K562 (cell line): Measurements from ENCODE around the gene RBM25. TPM values are rescaled to one million over a fixed set of nuclear protein-coding genes. Genes with fewer than 3 reads are reported as not detected.

Experiments used
- ATAC-seq: fragments of 200-7000 bp; cut with Tn5 transposase; 3 replicates; pipeline ENCODE4 v1.9.1; 2020; ENCODE audit warnings: moderate library complexity
- BruUV-seq: library from RNA; stranded (reverse); fragments of 400-500 nt; replicated peaks from 2 replicates; lab custom pipeline; 2021; lab: Mats Ljungman, UMichigan
- CTCF ChIA-PET: fragments of 300-600 bp; formaldehyde crosslinking; extraction: SDS; loops from one replicate; lab custom pipeline; 2021; ENCODE audit warnings: low intra/inter-chr PET ratio; lab: Yijun Ruan, JAX
- POLR2A ChIA-PET: fragments of 300-600, 350-650 bp; sonication (Branson Sonifier 250); formaldehyde crosslinking; extraction: SDS; loops from one replicate; lab custom pipeline; 2021; ENCODE audit warnings: antibody characterized with exemption, inconsistent platforms; lab: Yijun Ruan, JAX
- DNase-seq, 4 experiments: peaks; one replicate each; pipeline versions ENCODE4 v3.0.0 to v3.0.0-alpha.2; 2011 to 2018; ENCODE audit warnings: low spot score in 3 of 4, mixed read lengths in 3 of 4; ENCODE audit errors: extremely low read depth in 1 of 4
- FAIRE-seq: peaks from 2 replicates; lab custom pipeline; 2011; peaks lifted over from hg19 to GRCh38; lab: Jason Lieb, UNC
- H2AFZ ChIP-seq: 2 replicates; pipeline ENCODE4 v1.6.0; 2011; ENCODE audit warnings: low read depth, low read length, control low read depth, inconsistent platforms
- H3K27ac ChIP-seq: fragments of 200-600 bp; 3 replicates; pipeline ENCODE4 v1.8.0; 2011; ENCODE audit warnings: low read depth, mild to moderate bottlenecking, control low read depth, inconsistent platforms, low read length, moderate library complexity, mixed read lengths; ENCODE audit errors: extremely low read depth
- H3K27me3 ChIP-seq, 2 experiments: fragments of 300-600 bp in 1 of 2; 2 replicates in 1 of 2; 3 replicates in 1 of 2; pipeline versions ENCODE4 v1.6.0 to v1.8.0; 2011; ENCODE audit warnings: inconsistent platforms in 2 of 2, low read length in 2 of 2, mild to moderate bottlenecking in 1 of 2, mixed read lengths in 1 of 2, moderate library complexity in 1 of 2; ENCODE audit not compliant: control insufficient read depth in 2 of 2, insufficient read depth in 2 of 2
- H3K36me3 ChIP-seq: fragments of 300-600 bp; 3 replicates; pipeline ENCODE4 v1.8.0; 2011; ENCODE audit warnings: mild to moderate bottlenecking, low read length, inconsistent platforms; ENCODE audit not compliant: control insufficient read depth, insufficient read depth
- H3K4me1 ChIP-seq, 2 experiments: fragments of 200-600 bp in 1 of 2; replicated peaks in 1 of 2; 2 replicates in 1 of 2; 3 replicates in 1 of 2; pipeline versions ENCODE4 v1.5.1 to v1.8.0; 2011; ENCODE audit warnings: inconsistent platforms in 2 of 2, low read length in 2 of 2, mild to moderate bottlenecking in 1 of 2, mixed read lengths in 1 of 2, moderate library complexity in 1 of 2; ENCODE audit not compliant: control insufficient read depth in 2 of 2, insufficient read depth in 2 of 2
- H3K4me2 ChIP-seq: 2 replicates; pipeline ENCODE4 v1.6.1; 2011; ENCODE audit warnings: low read length, control low read depth, inconsistent platforms, mixed read lengths; ENCODE audit not compliant: insufficient read depth
- H3K4me3 ChIP-seq: fragments of 200-600 bp; sonication (generic), shearing (Covaris generic); 2 replicates; pipeline ENCODE4 v1.5.1; 2016; ENCODE audit warnings: control low read depth, inconsistent platforms
- H3K79me2 ChIP-seq: fragments of 200-600 bp; 3 replicates; pipeline ENCODE4 v1.8.0; 2011; ENCODE audit warnings: low read length, inconsistent platforms; ENCODE audit not compliant: control insufficient read depth, insufficient read depth
- H3K9ac ChIP-seq, 2 experiments: 2 replicates each; pipeline versions ENCODE4 v1.6.0 to v1.6.1; 2011; ENCODE audit warnings: low read depth in 2 of 2, low read length in 2 of 2, control low read depth in 1 of 2, inconsistent platforms in 1 of 2, mild to moderate bottlenecking in 1 of 2, mixed read lengths in 1 of 2; ENCODE audit not compliant: insufficient read depth in 1 of 2
- H3K9me1 ChIP-seq: one replicate; pipeline ENCODE4 v1.6.0; 2011; ENCODE audit warnings: inconsistent platforms, mild to moderate bottlenecking, low read length, moderate library complexity; ENCODE audit not compliant: control insufficient read depth, insufficient read depth
- H3K9me3 ChIP-seq: replicated peaks from 2 replicates; pipeline ENCODE4 v1.5.1; 2011; ENCODE audit warnings: low read depth, low read length, inconsistent platforms; ENCODE audit not compliant: control insufficient read depth, insufficient read depth
- H4K20me1 ChIP-seq: replicated peaks from 2 replicates; pipeline ENCODE4 v1.6.1; 2011; ENCODE audit warnings: low read length, inconsistent platforms, mixed read lengths; ENCODE audit not compliant: control insufficient read depth, insufficient read depth
- ETV5 ChIP-seq: sonication (generic); formaldehyde crosslinking; IDR thresholded peaks from 2 replicates; pipeline ENCODE4 v1.4.0; 2020; ENCODE audit warnings: low read depth, mild to moderate bottlenecking, missing genetic modification reagents
- FOXK2 ChIP-seq, 2 experiments: fragments of 450-650 bp; IDR thresholded peaks in 1 of 2; conservative IDR thresholded peaks in 1 of 2; 2 replicates each; pipeline ENCODE4 v1.6.1; 2016; ENCODE audit warnings: low read depth in 2 of 2, mild to moderate bottlenecking in 1 of 2
- KLF6 ChIP-seq: fragments of 250-450 bp; sonication (Bioruptor Pico); IDR thresholded peaks from 2 replicates; pipeline ENCODE4 v1.4.0; 2020; ENCODE audit warnings: mild to moderate bottlenecking, moderate library complexity, borderline replicate concordance
- NEUROD1 ChIP-seq: fragments of 150-350 bp; IDR thresholded peaks from 2 replicates; pipeline ENCODE4 v1.6.1; 2014; ENCODE audit warnings: borderline replicate concordance, low read length, low read depth; ENCODE audit not compliant: partially characterized antibody
- PHF20 ChIP-seq: fragments of 450-650 bp; IDR thresholded peaks from 2 replicates; pipeline ENCODE4 v1.6.1; 2018; ENCODE audit not compliant: partially characterized antibody
- SP1 ChIP-seq: sonication (generic); formaldehyde crosslinking; IDR thresholded peaks from 2 replicates; pipeline ENCODE4 v1.8.1; 2022; ENCODE audit warnings: mild to moderate bottlenecking, missing genetic modification reagents
- TCF7 ChIP-seq: sonication (generic); IDR thresholded peaks from 2 replicates; pipeline ENCODE4 v1.6.1; 2016; ENCODE audit warnings: antibody characterized with exemption, borderline replicate concordance
- ZBTB8A ChIP-seq: fragments of 450-650 bp; IDR thresholded peaks from 2 replicates; pipeline ENCODE4 v1.6.1; 2018; ENCODE audit warnings: mild to moderate bottlenecking, moderate library complexity; ENCODE audit not compliant: partially characterized antibody
- ZNF408 ChIP-seq: fragments of 250-450 bp; sonication (Bioruptor Pico); IDR thresholded peaks from 2 replicates; pipeline ENCODE4 v1.4.0; 2020; ENCODE audit warnings: low read depth, mild to moderate bottlenecking, moderate library complexity
- WGBS: fragments of 100-300 bp; shearing (Covaris generic); methylation state at CpG from one replicate; pipeline ENCODE4 v1.1.6; 2016; ENCODE audit warnings: low coverage, mixed read lengths; ENCODE audit not compliant: insufficient coverage; ENCODE audit errors: missing lambda C conversion rate; 5-methylcytosine and 5-hydroxymethylcytosine counted together
- in situ Hi-C: fragments of 300-500 bp; cut with MboI; formaldehyde crosslinking; loops from 4 replicates; pipeline ENCODE4 v1.15.0; 2018; ENCODE audit warnings: inconsistent platforms, mixed read lengths
- intact Hi-C: fragments of 100-400 bp; cut with micrococcal nuclease; formaldehyde crosslinking; loops from 2 replicates; pipeline ENCODE4 v1.14.2; 2022
- polyA plus RNA-seq, 8 experiments: library from polyadenylated mRNA; depleted of rRNA in 4 of 8; stranded (reverse) in 5 of 8; unstranded in 3 of 8; fragments of >200 nt; fragmentation: Nextera tagmentation in 2 of 8; fragmentation: Illumina TruSeq in 1 of 8; extraction: Ambion mirVana in 2 of 8; extraction: Trizol in 1 of 8; gene quantifications; 2 replicates each; pipeline versions ENCODE4 v1.2.1 to v1.2.3, GENCODE V29; 2011 to 2014; ENCODE audit warnings: inconsistent platforms in 1 of 8, missing spikeins in 1 of 8
- total RNA-seq, 7 experiments: library from RNA; depleted of rRNA in 6 of 7; stranded (reverse); fragments of >200 nt in 6 of 7; fragmentation: Illumina TruSeq in 2 of 7; extraction: Trizol in 2 of 7; gene quantifications; 2 replicates each; pipeline versions ENCODE4 v1.2.1 to v1.2.3, GENCODE V29; 2011 to 2021; ENCODE audit warnings: low replicate concordance in 1 of 7
- TF ChIP-seq, protein P1 (sequence below): fragments of 250-450 bp; sonication (Bioruptor Pico); IDR thresholded peaks from 2 replicates; pipeline ENCODE4 v1.4.0; 2020; ENCODE audit warnings: mild to moderate bottlenecking
- TF ChIP-seq, protein P2 (sequence below): fragments of 250-450 bp; sonication (Bioruptor Pico); IDR thresholded peaks from 2 replicates; pipeline ENCODE4 v1.8.0; 2022; ENCODE audit warnings: moderate library complexity, mild to moderate bottlenecking, inconsistent platforms
- TF ChIP-seq, protein P3 (sequence below): fragments of 250-450 bp; sonication (Bioruptor Pico); IDR thresholded peaks from 2 replicates; pipeline ENCODE4 v1.9.0; 2021; ENCODE audit warnings: mild to moderate bottlenecking, inconsistent platforms
- TF ChIP-seq, protein P4 (sequence below), 2 experiments: fragments of 450-650 bp; IDR thresholded peaks; 2 replicates each; pipeline ENCODE4 v1.6.1; 2016
- TF ChIP-seq, protein P5 (sequence below): sonication (generic); formaldehyde crosslinking; IDR thresholded peaks from 2 replicates; pipeline ENCODE4 v1.9.0; 2022; ENCODE audit warnings: mild to moderate bottlenecking, missing genetic modification reagents

Gene RBM25
- total and polyA plus RNA-seq, 9 of the 15 experiments (the other 6 are each of a cell fraction or from before 2014, with no cell fraction given) = 28.6 to 80.1 (median 48.1) TPM

DNA sequence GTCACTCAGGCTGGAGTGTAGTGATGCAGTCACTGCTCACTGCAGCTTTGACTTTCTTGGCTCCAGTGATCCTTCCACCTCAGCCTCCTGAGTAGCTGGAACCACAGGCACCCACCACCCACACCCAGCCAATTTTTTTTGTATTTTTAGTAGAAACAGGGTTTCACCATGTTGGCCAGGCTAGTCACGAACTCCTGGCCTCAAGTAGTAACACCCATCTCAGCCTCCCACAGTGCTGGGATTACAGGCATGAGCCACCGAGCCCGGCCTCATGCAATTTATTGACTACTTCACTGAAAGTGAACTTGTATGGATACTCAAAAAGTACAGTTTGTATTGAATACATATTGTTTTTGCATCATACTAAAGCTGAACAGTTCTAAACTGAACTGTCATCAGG, 87.0 kb downstream of the RBM25 start (continued):
- TF ChIP-seq ETV5 (CRISPR knock-in tag) (no peak), KLF6 (no peak), ZBTB8A (no peak)
- TF ChIP-seq, protein P1, sequence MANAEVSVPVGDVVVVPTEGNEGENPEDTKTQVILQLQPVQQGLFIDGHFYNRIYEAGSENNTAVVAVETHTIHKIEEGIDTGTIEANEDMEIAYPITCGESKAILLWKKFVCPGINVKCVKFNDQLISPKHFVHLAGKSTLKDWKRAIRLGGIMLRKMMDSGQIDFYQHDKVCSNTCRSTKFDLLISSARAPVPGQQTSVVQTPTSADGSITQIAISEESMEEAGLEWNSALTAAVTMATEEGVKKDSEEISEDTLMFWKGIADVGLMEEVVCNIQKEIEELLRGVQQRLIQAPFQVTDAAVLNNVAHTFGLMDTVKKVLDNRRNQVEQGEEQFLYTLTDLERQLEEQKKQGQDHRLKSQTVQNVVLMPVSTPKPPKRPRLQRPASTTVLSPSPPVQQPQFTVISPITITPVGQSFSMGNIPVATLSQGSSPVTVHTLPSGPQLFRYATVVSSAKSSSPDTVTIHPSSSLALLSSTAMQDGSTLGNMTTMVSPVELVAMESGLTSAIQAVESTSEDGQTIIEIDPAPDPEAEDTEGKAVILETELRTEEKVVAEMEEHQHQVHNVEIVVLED = no peak

DNA sequence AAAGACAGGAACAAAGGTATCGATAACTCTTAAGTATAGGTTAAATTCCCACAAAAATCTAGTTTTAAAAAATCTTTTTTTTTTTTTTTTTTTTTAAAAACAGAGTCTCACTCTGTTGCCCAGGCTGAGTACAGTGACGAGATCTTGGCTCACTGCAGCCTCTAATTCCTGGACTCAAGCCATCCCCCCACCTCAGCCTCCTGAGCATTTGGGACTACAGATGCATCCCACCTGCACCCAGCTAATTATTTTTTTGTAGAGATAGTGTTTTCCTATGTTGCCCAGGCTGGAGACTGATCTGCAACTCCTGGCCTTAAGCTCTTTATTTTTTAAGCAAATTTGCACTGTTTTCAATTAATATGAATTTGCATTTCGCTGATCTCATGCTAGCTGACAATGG, 87.8 kb downstream of the RBM25 start:
- no peak overlapping the region for H2AFZ ChIP-seq
- intact Hi-C loops (no loop called here), in situ Hi-C loops (no loop called here)
- H4K20me1 ChIP-seq = no peaks in the 10 kb centered on the region
- H3K9me3 ChIP-seq = no peaks in the 10 kb centered on the region
- DNase-seq (no peak), ATAC-seq (no peak), FAIRE-seq (no peak)
- no peaks in the 10 kb centered on the region for H3K27me3 ChIP-seq
- CTCF ChIA-PET = no interaction called here
- no peak overlapping the region for H3K4me3 ChIP-seq
- no peaks in the 10 kb centered on the region for H3K9me1 ChIP-seq
- WGBS = 80% methylated on average over 2 of the region's 3 CpGs
- POLR2A ChIA-PET = no interaction called here
- H3K4me2 ChIP-seq = no peak overlapping the region
- H3K9ac ChIP-seq = no peak overlapping the region
- no TSS peak for BruUV-seq
- peaks cover 21% of the 10 kb centered on the region for H3K36me3 ChIP-seq
- peaks cover 32% of the 10 kb centered on the region for H3K79me2 ChIP-seq
- no peak overlapping the region for H3K27ac ChIP-seq
- no peaks in the 10 kb centered on the region; a peak in 1 of 5 replicates for H3K4me1 ChIP-seq
- TF ChIP-seq, protein P2, sequence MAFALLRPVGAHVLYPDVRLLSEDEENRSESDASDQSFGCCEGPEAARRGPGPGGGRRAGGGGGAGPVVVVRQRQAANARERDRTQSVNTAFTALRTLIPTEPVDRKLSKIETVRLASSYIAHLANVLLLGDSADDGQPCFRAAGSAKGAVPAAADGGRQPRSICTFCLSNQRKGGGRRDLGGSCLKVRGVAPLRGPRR (CRISPR knock-in tag) = no peak
- TF ChIP-seq TCF7 (no peak), SP1 (CRISPR knock-in tag) (no peak), FOXK2 (conservative IDR thresholded peaks at IDR 0.05 in 1 of 2, IDR thresholded peaks at IDR 0.05 in 1 of 2; ENCODE audit: low read depth in 2 of 2) (no peak), PHF20 (no peak), NEUROD1 (no peak), ZNF408 (CRISPR knock-in tag) (no peak)
- TF ChIP-seq, protein P3, sequence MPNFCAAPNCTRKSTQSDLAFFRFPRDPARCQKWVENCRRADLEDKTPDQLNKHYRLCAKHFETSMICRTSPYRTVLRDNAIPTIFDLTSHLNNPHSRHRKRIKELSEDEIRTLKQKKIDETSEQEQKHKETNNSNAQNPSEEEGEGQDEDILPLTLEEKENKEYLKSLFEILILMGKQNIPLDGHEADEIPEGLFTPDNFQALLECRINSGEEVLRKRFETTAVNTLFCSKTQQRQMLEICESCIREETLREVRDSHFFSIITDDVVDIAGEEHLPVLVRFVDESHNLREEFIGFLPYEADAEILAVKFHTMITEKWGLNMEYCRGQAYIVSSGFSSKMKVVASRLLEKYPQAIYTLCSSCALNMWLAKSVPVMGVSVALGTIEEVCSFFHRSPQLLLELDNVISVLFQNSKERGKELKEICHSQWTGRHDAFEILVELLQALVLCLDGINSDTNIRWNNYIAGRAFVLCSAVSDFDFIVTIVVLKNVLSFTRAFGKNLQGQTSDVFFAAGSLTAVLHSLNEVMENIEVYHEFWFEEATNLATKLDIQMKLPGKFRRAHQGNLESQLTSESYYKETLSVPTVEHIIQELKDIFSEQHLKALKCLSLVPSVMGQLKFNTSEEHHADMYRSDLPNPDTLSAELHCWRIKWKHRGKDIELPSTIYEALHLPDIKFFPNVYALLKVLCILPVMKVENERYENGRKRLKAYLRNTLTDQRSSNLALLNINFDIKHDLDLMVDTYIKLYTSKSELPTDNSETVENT (CRISPR knock-in tag) = no peak
- TF ChIP-seq, protein P4, sequence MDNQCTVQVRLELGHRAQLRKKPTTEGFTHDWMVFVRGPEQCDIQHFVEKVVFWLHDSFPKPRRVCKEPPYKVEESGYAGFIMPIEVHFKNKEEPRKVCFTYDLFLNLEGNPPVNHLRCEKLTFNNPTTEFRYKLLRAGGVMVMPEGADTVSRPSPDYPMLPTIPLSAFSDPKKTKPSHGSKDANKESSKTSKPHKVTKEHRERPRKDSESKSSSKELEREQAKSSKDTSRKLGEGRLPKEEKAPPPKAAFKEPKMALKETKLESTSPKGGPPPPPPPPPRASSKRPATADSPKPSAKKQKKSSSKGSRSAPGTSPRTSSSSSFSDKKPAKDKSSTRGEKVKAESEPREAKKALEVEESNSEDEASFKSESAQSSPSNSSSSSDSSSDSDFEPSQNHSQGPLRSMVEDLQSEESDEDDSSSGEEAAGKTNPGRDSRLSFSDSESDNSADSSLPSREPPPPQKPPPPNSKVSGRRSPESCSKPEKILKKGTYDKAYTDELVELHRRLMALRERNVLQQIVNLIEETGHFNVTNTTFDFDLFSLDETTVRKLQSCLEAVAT (IDR thresholded peaks at IDR 0.05) = no peak
- TF ChIP-seq, protein P5, sequence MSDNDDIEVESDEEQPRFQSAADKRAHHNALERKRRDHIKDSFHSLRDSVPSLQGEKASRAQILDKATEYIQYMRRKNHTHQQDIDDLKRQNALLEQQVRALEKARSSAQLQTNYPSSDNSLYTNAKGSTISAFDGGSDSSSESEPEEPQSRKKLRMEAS (CRISPR knock-in tag) = no peak
